Measurements from ENCODE around the gene UBL7. TPM values are rescaled to one million over a fixed set of nuclear protein-coding genes. Genes with fewer than 3 reads are reported as not detected.

UBL7 gene
- total and polyA plus RNA-seq, 3 experiments from 2014 or later = 64.9 to 101 (median 67.7) TPM

DNA sequence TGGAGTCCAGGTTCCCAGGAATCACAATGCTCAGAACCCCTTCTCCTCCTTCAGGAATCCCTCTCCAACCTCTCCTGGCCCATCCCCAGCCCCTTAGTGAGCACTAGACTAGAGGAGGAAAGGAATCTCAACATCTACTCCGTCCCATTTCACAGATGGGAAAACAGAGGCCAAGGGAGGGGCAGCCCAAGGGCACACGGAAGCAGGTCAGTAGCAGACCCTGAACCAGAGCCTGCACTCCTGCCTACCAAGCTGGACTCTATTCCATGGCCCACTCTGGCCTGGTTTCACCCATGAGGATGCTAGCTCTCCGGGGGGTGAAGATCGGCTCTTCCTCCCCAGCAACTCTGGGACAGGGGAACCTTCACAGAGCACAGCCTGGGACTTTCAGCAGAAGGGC, 41.5 kb downstream of the UBL7 start:
- DNase-seq = no peak
- peak overlapping the region in 5 of 8 donors; percentile 58 to 80 (median 76) for H3K27ac Mint-ChIP-seq
- peak overlapping the region in 1 of 7 donors; percentile 18 for H3K4me3 Mint-ChIP-seq
- peaks cover 30 to 69% (median 33%) of the 10 kb centered on the region in 3 donors for H3K4me1 Mint-ChIP-seq
- H3K9me3 ChIP-seq (ENCODE audit: low read length) = no peaks in the 10 kb centered on the region
- H3K4me3 ChIP-seq (ENCODE audit: low read length) = no peak overlapping the region
- ChIA-PET CTCF (interaction anchor here (1.0 to 1.7 kb wide), 3 partner anchors 12 to 19 kb away, joined by 3 to 5 read pairs (median 3); no protein-coding TSS in a partner anchor), POLR2A (no interaction called here)
- peaks cover 17% of the 10 kb centered on the region for H3K4me1 ChIP-seq (ENCODE audit: insufficient read depth, low read length)
- H3K27ac ChIP-seq (ENCODE audit: low read depth, low read length) = no peak overlapping the region
- no peaks in the 10 kb centered on the region for H3K27me3 ChIP-seq (ENCODE audit: insufficient read depth, low read length, poor library complexity, severe bottlenecking)
- no peaks in the 10 kb centered on the region for H3K9me3 Mint-ChIP-seq
- H3K27me3 Mint-ChIP-seq = peaks cover 0 to 2% of the 10 kb centered on the region in 2 donors
- peaks cover 9% of the 10 kb centered on the region for H3K36me3 ChIP-seq (ENCODE audit: insufficient read depth, low read length)
- H3K36me3 Mint-ChIP-seq = peaks cover 0 to 41% (median 0%) of the 10 kb centered on the region in 3 donors

DNA sequence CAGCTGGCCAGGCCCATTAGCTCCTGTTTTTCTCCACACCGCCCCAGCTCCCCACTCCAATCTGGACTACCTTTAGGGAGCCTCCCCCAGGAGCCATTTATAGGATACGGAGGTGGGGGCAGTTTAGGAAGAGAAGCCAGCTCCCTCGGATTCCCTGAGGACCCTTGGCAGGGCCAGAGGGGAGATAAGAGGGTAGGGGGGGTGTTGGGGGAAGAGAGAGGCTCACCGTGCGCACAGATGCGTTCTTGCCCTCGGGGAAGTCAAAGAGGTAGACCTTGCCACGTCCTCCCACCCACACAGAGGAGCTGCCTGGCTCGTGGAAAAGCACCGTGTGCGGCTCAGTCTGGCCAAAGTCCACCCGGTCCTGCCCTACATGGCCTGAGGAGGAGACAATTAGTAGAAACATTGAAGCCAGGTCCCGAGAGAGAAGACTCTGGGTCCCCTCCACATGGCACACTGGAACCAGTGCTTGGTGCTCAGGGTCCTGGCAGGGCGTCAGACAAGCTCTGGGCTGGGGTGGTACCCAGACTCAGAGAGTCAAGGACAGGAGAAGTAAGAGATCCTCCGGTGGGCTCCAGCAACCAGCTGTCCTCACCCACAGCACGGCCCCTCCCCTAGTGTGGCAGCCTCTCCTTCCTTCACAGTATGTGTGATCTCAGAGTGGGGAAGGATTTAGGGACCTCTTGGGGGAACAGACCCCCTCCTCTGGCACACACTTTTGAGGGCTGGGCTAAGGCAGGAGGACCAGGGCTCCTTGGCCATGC, 42.2 kb downstream of the UBL7 start:
- no peaks in the 10 kb centered on the region for H3K9me3 Mint-ChIP-seq
- no peak overlapping the region for H3K27ac ChIP-seq (ENCODE audit: low read depth, low read length)
- no peaks in the 10 kb centered on the region for H3K27me3 ChIP-seq (ENCODE audit: insufficient read depth, low read length, poor library complexity, severe bottlenecking)
- H3K9me3 ChIP-seq (ENCODE audit: low read length) = no peaks in the 10 kb centered on the region
- ChIA-PET POLR2A (no interaction called here), CTCF (interaction anchor here (0.7 to 1.1 kb wide), 3 partner anchors 13 to 23 kb away, joined by 3 read pairs; no protein-coding TSS in a partner anchor)
- peaks cover 0 to 2% of the 10 kb centered on the region in 2 donors for H3K27me3 Mint-ChIP-seq
- peak overlapping the region in 5 of 8 donors; percentile 26 to 78 (median 72) for H3K27ac Mint-ChIP-seq
- H3K36me3 ChIP-seq (ENCODE audit: insufficient read depth, low read length) = peaks cover 9% of the 10 kb centered on the region
- peaks cover 17% of the 10 kb centered on the region for H3K4me1 ChIP-seq (ENCODE audit: insufficient read depth, low read length)
- no peak for DNase-seq
- no peak overlapping the region for H3K4me3 ChIP-seq (ENCODE audit: low read length)
- peaks cover 30 to 62% (median 31%) of the 10 kb centered on the region in 3 donors for H3K4me1 Mint-ChIP-seq
- peaks cover 0 to 47% (median 2%) of the 10 kb centered on the region in 3 donors for H3K36me3 Mint-ChIP-seq
- H3K4me3 Mint-ChIP-seq = peak overlapping the region in 1 of 7 donors; percentile 32

DNA sequence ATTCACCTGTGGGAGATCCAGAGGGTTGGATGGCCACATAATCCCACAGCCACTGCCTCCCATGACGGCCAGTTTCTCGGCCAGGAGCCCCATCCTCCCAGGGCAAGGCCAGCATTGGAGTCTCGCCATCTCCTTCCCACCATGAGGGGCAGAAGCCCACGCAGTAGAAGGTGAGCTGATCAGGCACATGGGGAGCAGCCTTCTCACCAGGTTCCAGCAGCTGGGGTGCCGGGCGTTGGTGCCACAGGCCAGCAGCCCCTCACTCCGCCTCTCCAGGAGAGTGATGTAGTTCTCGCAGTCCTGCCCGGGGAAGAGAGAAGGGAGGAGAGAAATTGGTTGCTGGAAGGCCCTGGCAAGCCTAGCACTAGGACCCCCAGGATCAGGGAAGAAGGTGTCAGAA, 43.3 kb downstream of the UBL7 start:
- DNase-seq = no peak
- CTCF ChIA-PET = no interaction called here
- Mint-ChIP-seq H3K27ac (peak overlapping the region in 2 of 8 donors; percentile 38 to 60), H3K4me3 (no peak overlapping the region), H3K4me1 (peaks cover 26 to 55% (median 30%) of the 10 kb centered on the region in 3 donors), H3K27me3 (peaks cover 0 to 2% of the 10 kb centered on the region in 2 donors), H3K36me3 (peaks cover 0 to 54% (median 4%) of the 10 kb centered on the region in 3 donors), H3K9me3 (no peaks in the 10 kb centered on the region)
- Histone ChIP-seq H3K36me3 (ENCODE audit: insufficient read depth, low read length) (peaks cover 9% of the 10 kb centered on the region), H3K27me3 (ENCODE audit: insufficient read depth, low read length, poor library complexity, severe bottlenecking) (no peaks in the 10 kb centered on the region), H3K4me1 (ENCODE audit: insufficient read depth, low read length) (peaks cover 17% of the 10 kb centered on the region), H3K9me3 (ENCODE audit: low read length) (no peaks in the 10 kb centered on the region), H3K27ac (ENCODE audit: low read depth, low read length) (no peak overlapping the region), H3K4me3 (ENCODE audit: low read length) (no peak overlapping the region)
- POLR2A ChIA-PET = no interaction called here

DNA sequence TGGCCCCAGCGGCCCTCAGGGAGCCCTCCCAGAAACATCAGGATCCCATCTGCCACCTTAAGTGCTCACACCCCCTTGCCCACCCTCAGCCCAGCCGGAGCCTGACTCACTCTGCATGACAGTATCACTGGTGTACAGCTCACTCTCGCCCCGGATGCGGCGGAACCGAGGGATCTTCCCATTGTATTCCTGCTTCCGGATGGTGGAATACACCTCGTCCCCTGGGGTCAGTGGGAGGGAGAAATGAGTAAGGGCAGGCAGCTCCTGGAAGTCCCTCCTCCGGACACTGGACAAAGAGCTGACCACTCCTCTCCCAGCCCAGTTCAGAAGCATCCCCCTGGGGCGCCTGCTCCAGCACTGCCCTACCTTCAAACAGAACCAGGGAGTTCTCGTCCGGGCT, 43.7 kb downstream of the UBL7 start:
- Histone ChIP-seq H3K9me3 (ENCODE audit: low read length) (no peaks in the 10 kb centered on the region), H3K4me3 (ENCODE audit: low read length) (no peak overlapping the region), H3K36me3 (ENCODE audit: insufficient read depth, low read length) (peaks cover 9% of the 10 kb centered on the region), H3K4me1 (ENCODE audit: insufficient read depth, low read length) (peaks cover 17% of the 10 kb centered on the region), H3K27ac (ENCODE audit: low read depth, low read length) (no peak overlapping the region), H3K27me3 (ENCODE audit: insufficient read depth, low read length, poor library complexity, severe bottlenecking) (no peaks in the 10 kb centered on the region)
- no peak overlapping the region for H3K4me3 Mint-ChIP-seq
- peaks cover 25 to 53% (median 30%) of the 10 kb centered on the region in 3 donors for H3K4me1 Mint-ChIP-seq
- H3K27ac Mint-ChIP-seq = peak overlapping the region in 2 of 8 donors; percentile 33 to 70
- no peak for DNase-seq
- peaks cover 0 to 2% of the 10 kb centered on the region in 2 donors for H3K27me3 Mint-ChIP-seq
- ChIA-PET POLR2A (no interaction called here), CTCF (no interaction called here)
- H3K36me3 Mint-ChIP-seq = peaks cover 0 to 57% (median 4%) of the 10 kb centered on the region in 3 donors
- no peaks in the 10 kb centered on the region for H3K9me3 Mint-ChIP-seq

DNA sequence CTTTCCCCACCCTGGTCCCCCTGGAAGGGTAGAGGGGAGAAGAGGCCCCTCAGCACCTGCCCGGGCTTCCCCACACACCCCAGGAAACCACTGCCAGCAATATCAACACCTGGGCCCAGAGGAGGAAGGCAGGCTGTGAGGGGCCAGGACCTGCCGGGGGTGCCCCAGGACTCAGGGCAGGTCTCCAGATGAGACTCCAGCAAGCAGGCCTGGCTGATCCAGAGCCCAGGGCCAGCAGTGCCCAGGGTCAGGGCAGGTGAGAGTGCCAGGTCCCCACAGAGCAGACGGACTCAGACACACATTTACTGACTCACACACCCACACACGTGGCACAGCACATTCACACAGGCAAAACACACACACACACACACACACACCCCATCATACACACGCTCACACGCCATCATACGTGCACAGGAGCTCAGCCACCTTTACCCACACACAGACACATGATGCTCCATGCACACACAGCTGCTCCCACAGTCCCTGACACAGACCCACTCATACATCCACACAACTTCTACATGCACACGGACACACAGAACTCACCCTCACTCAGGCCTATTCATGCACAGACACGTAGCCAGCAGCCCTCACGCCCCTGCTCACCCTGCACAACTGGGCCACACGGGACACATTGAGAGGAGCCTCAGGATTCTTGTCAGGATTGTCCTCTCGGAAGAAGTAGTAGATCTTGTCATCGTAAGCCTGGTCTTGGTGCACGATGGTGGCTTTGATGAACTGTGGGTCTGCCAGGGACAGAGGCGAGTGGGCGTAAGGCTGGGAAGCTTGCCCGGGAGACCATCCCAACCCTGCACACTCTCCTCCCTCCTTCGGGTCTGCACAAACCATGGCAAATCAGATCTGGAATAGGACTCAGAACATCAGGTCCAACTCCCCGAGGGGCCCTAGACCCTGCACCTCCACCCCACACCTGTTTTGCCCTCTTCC, 44.7 kb downstream of the UBL7 start:
- Mint-ChIP-seq H3K4me1 (peaks cover 23 to 46% (median 24%) of the 10 kb centered on the region in 3 donors), H3K4me3 (peak overlapping the region in 1 of 7 donors; percentile 37), H3K27me3 (peaks cover 0 to 2% of the 10 kb centered on the region in 2 donors), H3K27ac (peak overlapping the region in 6 of 8 donors; percentile 9 to 92 (median 45)), H3K36me3 (peaks cover 0 to 66% (median 4%) of the 10 kb centered on the region in 3 donors), H3K9me3 (no peaks in the 10 kb centered on the region)
- H3K27me3 ChIP-seq (ENCODE audit: insufficient read depth, low read length, poor library complexity, severe bottlenecking) = no peaks in the 10 kb centered on the region
- H3K4me3 ChIP-seq (ENCODE audit: low read length) = no peak overlapping the region
- peaks cover 11% of the 10 kb centered on the region for H3K4me1 ChIP-seq (ENCODE audit: insufficient read depth, low read length)
- ChIA-PET POLR2A (no interaction called here), CTCF (no interaction called here)
- H3K36me3 ChIP-seq (ENCODE audit: insufficient read depth, low read length) = peaks cover 9% of the 10 kb centered on the region
- no peaks in the 10 kb centered on the region for H3K9me3 ChIP-seq (ENCODE audit: low read length)
- H3K27ac ChIP-seq (ENCODE audit: low read depth, low read length) = no peak overlapping the region
- no peak for DNase-seq

DNA sequence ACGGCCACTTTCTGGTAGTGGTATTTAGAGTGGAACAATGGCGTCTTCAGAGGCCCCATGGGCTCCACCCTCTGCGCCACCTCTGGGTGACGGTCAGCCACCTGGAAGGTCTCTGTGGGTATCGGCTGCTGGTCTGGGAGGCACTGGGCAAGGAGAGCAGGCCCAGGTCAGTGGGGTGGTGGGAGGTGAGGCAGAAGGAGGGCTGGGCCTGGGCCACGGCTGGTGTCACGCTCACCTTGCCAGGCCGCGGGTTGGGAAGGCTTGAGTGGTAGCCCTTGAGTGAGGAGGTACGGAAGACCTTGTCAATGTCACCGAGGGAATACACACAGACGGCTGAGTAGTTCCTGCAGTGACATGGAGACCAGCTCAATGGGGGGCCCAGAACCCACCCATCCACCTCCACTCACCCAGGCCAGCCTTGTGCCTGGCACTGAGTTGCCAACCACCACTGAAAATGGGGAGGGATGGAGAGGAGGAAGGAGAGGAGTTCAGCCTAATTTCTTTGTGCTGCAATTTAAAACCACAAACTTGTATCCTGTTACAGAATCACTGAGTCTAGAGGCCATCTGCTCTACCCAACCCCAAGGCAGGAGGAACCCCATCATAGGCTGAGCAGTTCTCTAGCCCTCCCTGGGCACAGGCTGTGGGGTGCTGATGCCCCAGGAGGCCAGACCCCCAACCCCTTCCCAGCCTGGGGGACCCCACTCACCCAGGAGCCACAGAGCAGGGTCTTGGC, 46.2 kb downstream of the UBL7 start:
- POLR2A ChIA-PET = no interaction called here

DNA sequence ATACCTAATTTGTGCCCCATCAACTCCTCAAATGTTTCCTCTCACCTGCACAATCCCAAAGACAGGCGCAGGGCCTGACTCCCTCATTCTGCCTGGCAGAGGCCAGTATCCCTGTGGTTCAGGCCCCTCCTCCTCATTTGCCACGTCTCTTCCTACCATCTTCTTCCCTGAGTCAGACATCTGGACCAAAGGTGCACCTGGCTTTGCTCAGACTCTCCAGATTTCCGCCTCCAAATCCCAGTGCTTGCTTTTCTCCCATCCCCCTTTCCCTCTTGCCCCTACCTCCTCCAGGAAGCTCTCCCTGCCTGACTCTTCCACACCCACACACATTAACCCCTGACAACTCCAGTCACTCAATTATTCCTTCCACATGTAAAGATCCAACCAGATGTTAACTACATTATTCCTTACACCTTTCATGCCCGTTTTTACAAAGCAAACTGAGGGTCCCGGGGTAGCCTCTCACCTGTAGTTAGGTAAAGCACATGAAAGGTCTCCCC, 46.8 kb downstream of the UBL7 start:
- H3K36me3 ChIP-seq (ENCODE audit: insufficient read depth, low read length) = peaks cover 9% of the 10 kb centered on the region
- H3K27me3 ChIP-seq (ENCODE audit: insufficient read depth, low read length, poor library complexity, severe bottlenecking) = no peaks in the 10 kb centered on the region
- no peak for DNase-seq
- Mint-ChIP-seq H3K4me1 (peaks cover 10 to 27% (median 13%) of the 10 kb centered on the region in 3 donors), H3K9me3 (no peaks in the 10 kb centered on the region), H3K36me3 (peaks cover 0 to 79% (median 4%) of the 10 kb centered on the region in 3 donors), H3K27ac (peak overlapping the region in 2 of 8 donors; percentile 49 to 81), H3K4me3 (no peak overlapping the region), H3K27me3 (peaks cover 0 to 2% of the 10 kb centered on the region in 2 donors)
- ChIA-PET CTCF (no interaction called here), POLR2A (no interaction called here)
- H3K27ac ChIP-seq (ENCODE audit: low read depth, low read length) = no peak overlapping the region
- no peaks in the 10 kb centered on the region for H3K9me3 ChIP-seq (ENCODE audit: low read length)
- no peaks in the 10 kb centered on the region for H3K4me1 ChIP-seq (ENCODE audit: insufficient read depth, low read length)
- H3K4me3 ChIP-seq (ENCODE audit: low read length) = no peak overlapping the region

More for the DNA sequence above, 46.2 kb downstream of the UBL7 start:
- CTCF ChIA-PET = no interaction called here
- Histone ChIP-seq H3K36me3 (ENCODE audit: insufficient read depth, low read length) (peaks cover 9% of the 10 kb centered on the region), H3K27ac (ENCODE audit: low read depth, low read length) (no peak overlapping the region), H3K27me3 (ENCODE audit: insufficient read depth, low read length, poor library complexity, severe bottlenecking) (no peaks in the 10 kb centered on the region), H3K4me1 (ENCODE audit: insufficient read depth, low read length) (no peaks in the 10 kb centered on the region), H3K9me3 (ENCODE audit: low read length) (no peaks in the 10 kb centered on the region), H3K4me3 (ENCODE audit: low read length) (no peak overlapping the region)
- peak overlapping the region in 2 of 8 donors; percentile 55 to 87 for H3K27ac Mint-ChIP-seq
- no peaks in the 10 kb centered on the region for H3K9me3 Mint-ChIP-seq
- no peak overlapping the region for H3K4me3 Mint-ChIP-seq
- H3K36me3 Mint-ChIP-seq = peaks cover 0 to 79% (median 4%) of the 10 kb centered on the region in 3 donors
- peaks cover 12 to 31% (median 13%) of the 10 kb centered on the region in 3 donors for H3K4me1 Mint-ChIP-seq
- peaks cover 0 to 2% of the 10 kb centered on the region in 2 donors for H3K27me3 Mint-ChIP-seq
- DNase-seq = no peak
